Activated CD8-positive, alpha-beta memory T cell treated with anti-CD3 and anti-CD28 coated beads for 4 hours (primary cell): Measurements from ENCODE around the gene TF.
"Not testable (repeated sequence)": the region's sequence is repeated elsewhere in the genome, so short reads cannot be mapped to it uniquely, and the experiment has no call there.

Experiments
- DNase-seq, 2 donors: peaks; one replicate each; pipeline ENCODE4 v3.0.0-alpha.2; 2020; ENCODE audit warnings: low read depth in 2 of 2

The TF gene

GRCh38 chr3:133745981-133746711 lies at the start of gene TF:
Gene TF, plus strand, starts transcription at chr3:133746393. Its CDS starts 48 bp downstream, at chr3:133746441.
- DNase-seq = no peak

DNA sequence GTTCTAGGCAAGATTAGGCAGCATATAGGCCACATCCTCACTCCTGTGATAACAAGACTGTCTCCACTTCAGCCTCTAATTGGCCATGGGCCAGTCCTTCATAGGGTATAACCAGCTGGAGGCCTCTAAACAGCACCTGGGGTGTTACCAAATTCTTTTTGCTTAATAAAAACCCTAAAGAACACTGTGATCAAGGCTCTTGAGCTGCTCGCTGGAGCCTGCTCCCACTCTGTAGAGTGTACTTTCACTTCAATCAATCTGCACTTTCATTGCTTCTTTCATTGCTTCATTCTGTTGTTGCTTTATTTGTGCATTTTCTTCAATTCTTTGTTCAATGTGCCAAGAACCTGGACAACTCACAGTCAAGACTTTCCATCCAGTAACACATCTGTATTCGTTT lies 48.2 kb upstream of the TF start:
- DNase-seq = no peak

GRCh38 chr3:133699467-133699866 lies 46.7 kb upstream of the TF start:
- no peak for DNase-seq

- DNase-seq = no peak
Measured at GRCh38 chr3:133699903-133700302, 46.3 kb upstream of the TF start.

- DNase-seq = no peak
Measured at GRCh38 chr3:133700351-133700750, 45.8 kb upstream of the TF start.

DNA sequence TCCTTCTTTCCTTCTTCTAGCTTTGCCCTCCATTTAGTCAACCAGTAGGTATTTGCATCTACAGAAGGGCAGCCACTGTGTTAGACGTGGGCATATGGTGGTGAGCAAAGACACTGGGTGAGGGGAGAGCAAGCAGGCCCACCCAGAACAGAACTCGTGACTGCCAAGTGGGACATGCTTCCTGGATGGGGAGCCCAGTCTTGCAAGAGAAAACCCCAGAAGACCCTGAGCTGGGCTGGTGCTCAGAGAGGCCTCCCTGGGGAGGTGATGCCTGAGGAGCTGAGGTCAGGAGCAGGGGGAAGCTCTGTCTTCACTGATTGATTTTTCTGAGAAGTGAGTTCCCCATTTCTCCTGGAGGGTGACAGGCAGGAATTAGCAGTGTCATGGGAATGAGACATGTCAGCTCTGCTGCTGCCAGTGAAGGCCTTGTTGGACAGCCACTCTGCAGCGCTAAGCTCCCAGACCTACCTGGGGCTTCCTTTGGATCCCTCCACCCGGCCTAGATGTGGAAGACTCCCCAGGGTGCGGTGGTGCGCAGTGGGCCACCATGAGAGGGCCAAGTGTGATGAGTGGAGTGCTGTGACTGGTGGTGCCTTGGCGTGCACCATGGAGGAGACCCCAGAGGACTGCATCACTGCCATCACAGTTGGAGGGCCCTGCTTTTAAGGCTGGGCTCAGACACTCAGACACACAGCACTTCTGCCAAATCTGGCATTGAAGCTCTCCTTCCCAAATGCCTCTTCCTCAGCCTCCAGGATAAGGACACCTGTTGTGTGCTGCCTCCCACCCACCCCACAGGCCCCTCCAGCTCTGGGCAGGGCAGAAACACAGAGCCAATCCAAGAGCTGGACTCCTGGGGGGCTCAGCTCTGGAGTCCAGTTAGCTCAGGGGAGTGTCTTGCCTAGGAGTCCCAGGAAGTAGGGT lies 44.5 kb upstream of the TF start:
- DNase-seq = no peak

GRCh38 chr3:133703915-133704314 lies 42.3 kb upstream of the TF start:
- DNase-seq = no peak

GRCh38 chr3:133706033-133706432 lies 40.2 kb upstream of the TF start:
- DNase-seq = no peak

- DNase-seq = no peak
Measured at GRCh38 chr3:133709139-133709750, 36.9 kb upstream of the TF start.

DNA sequence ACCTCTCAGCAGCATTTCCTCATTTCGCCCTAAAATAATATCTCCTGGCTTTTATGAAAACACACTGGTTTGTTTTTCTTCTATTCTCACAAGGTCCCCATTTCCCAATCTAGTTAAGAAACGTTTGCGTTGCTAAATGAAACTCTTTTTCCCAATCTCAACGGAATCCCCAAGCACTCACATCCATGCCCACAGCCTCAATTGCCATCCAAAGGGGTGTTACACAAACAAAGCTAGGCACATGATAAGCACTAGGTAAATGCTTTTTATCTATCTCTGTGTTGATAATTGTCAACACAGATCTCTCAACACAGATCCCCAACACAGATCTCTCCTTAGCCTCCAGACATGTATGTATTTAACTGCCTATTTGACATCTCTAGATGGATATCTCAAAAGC lies 35.2 kb upstream of the TF start:
- DNase-seq = no peak

DNA sequence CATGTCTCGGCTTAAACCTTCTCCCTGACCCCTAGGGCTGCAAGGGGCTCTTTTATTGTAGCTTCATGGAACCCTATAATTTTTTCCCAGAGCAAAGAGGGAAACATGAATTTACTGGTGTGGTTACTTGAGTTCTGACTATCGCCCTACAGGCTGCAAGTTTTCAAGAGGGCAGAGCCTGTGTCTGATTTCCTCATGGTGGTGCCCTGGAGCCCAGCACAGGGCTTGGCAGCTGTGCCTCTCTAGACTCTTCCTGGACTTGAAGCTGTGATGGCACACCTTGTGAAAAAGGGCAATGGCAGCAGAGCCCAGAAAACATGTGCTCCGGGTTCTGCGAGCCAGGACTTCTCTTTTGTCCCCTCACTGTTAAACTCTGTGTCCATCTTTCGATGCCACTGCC lies 34.2 kb upstream of the TF start:
- DNase-seq = no peak

- DNase-seq = no peak
Measured at GRCh38 chr3:133713347-133713746, 32.8 kb upstream of the TF start.

DNA sequence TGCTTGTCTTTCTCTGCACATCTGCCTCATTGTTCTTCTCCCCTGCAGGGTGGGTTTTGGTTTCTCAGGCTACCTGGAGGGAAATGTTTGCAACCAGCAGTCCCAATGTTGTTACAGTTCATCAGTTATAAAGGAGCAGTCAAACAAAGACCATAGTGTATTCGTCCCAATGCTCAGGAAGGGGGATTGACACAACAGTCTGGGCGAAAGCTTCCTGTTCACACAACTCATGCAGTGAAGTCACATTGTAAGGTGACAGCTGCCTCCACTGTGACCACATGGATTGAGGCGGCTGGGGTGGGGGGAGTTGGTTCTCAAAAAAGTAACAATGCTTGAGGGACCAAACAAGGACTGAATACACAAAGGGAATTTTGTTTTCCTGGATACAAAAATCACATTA lies 28.8 kb upstream of the TF start:
- no peak for DNase-seq

- DNase-seq = no peak
Measured at GRCh38 chr3:133722935-133723334, 23.3 kb upstream of the TF start.

DNA sequence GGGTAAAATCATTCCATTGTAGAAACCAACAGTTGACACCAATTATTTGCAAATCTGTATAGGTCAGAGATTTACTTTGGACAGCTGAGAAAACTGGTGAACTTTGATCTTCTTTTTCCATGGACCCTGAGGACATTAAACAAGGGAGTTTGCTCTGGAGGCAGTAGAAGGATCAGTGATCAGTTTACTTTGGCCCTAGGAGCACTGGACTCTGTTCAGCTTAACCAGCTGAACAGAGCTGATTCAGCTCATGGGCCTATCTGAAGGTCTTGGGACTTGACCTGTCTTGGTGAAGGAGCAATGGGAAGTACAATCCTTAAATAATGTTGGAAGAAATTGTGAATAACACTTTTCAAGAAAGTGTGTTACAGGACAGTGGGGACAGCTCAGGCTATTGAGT lies 15.2 kb upstream of the TF start:
- no peak for DNase-seq

- not testable (repeated sequence) for DNase-seq
Measured at GRCh38 chr3:133732231-133732630, 14.0 kb upstream of the TF start.

DNA sequence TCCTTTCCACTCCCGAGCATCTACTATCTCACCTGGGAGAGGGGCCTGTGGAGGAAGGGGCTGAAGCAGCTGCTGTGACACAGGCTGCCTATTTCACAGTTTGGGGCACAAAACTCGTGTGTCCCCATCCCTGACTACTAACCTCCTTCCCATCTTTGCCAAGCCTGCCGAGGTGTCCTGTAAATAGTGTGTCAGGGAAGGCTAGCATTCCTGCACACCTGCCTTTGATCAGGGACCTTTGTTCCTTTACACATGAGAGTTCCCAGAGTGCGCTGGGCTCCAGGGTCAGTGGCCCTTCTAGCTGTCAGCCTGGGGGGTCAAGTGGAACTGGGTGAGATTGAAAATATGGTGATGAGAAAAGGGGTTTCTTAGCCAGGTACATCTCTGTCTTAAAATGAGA lies 13.0 kb upstream of the TF start:
- no peak for DNase-seq

DNA sequence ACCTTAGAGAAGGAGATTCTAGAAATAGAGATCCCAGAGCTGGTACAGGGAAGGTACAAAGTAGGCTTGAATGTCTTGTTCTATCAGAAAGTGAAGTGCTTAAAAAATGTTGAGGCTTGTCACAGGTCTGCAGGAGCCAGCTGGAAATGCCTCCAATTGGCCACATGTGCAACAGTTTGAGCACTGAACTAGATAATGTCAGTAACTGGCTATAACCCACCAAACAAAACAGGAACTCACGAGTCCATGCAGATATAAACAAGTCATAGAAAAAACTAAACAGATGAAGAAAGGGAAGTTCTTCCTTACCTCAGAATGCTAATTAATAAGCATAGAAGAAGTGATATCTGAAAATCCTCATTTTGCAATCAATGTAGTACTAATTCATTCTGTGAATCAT lies 11.9 kb upstream of the TF start:
- DNase-seq = no peak

DNA sequence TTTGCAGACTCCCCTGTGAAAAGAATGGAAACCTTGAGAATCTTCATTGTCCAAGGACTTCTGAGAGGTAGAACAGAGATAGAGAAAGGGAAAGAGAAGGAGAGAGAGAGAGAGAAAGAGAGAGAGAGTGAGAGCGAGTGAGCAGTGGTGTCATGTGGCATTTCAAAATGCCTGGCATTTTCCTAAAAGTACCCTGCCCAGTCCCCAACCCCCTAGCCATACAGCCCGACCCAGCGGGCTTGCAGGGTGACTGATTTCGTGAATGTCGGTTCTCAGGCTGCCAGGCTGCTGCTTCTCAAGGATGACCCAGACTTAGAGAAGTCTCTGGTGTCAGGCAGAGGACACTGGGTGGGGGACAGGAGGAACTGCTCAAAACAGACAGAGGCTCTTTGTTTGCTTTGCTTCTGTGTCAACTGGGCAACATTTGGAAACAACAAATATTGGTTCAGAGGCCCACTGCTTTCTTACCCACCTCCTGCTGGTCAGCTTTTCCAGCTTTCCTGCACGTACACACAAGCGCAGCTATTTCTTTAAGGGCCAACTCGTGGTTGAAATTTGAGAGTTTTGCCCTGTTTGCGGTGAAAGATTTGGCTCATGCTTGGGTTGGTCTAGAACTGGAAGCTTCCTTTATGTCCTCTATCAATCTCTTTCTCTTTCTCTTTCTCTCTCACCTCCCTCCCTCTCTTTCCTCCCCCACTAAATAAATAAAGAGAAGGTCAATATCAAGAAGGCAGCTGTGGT lies 3.7 kb upstream of the TF start:
- no peak for DNase-seq

- DNase-seq = no peak
Measured at GRCh38 chr3:133744241-133744640, 2.0 kb upstream of the TF start.

- no peak for DNase-seq
Measured at GRCh38 chr3:133745108-133745507, 1.1 kb upstream of the TF start.

GRCh38 chr3:133746712-133747066 lies 496 bp downstream of the TF start:
- DNase-seq = no peak
